Choroid plexus epithelial cell (primary cell): Measurements from ENCODE around the gene AIF1.

Experiments
- DNase-seq: peaks from one replicate; pipeline ENCODE4 v3.0.0-alpha.2; 2010; ENCODE audit warnings: low read depth
- H3K4me3 ChIP-seq: 2 replicates; pipeline ENCODE4 v1.5.1; 2011; ENCODE audit warnings: low read depth, mild to moderate bottlenecking, control low read depth, low read length, moderate library complexity
- CTCF ChIP-seq: conservative IDR thresholded peaks from 2 replicates; pipeline ENCODE4 v1.5.1; 2011; ENCODE audit warnings: low read depth, mild to moderate bottlenecking, control low read depth, inconsistent platforms, low read length, moderate library complexity

Gene AIF1

GRCh38 chr6:31624070-31624469 lies 9.0 kb downstream of the AIF1 start:
- DNase-seq, result no peak
- H3K4me3 ChIP-seq, result no peak overlapping the region
- TF ChIP-seq CTCF, result no peak

GRCh38 chr6:31626952-31627351 lies 11.9 kb downstream of the AIF1 start:
- no peak for TF ChIP-seq CTCF
- H3K4me3 ChIP-seq, result no peak overlapping the region
- peak; percentile 45 for DNase-seq

GRCh38 chr6:31627690-31628287 lies 12.8 kb downstream of the AIF1 start:
- no peak for TF ChIP-seq CTCF
- no peak for DNase-seq
- H3K4me3 ChIP-seq, result no peak overlapping the region

- H3K4me3 ChIP-seq, result no peak overlapping the region
- DNase-seq, result no peak
- TF ChIP-seq CTCF, result no peak
These were observed 14.0 kb downstream of the AIF1 start for GRCh38 chr6:31629014-31629413.

GRCh38 chr6:31630177-31630934 lies 15.3 kb downstream of the AIF1 start:
- no peak overlapping the region for H3K4me3 ChIP-seq
- no peak for TF ChIP-seq CTCF
- no peak for DNase-seq

GRCh38 chr6:31631209-31631608 lies 16.2 kb downstream of the AIF1 start:
- no peak for TF ChIP-seq CTCF
- DNase-seq, result no peak

More at GRCh38 chr6:31631209-31631608, 16.2 kb downstream of the AIF1 start:
- no peak overlapping the region for H3K4me3 ChIP-seq
